Measurements from ENCODE around the gene PLAGL1.
"Not testable (repeated sequence)": the region's sequence is repeated elsewhere in the genome, so short reads cannot be mapped to it uniquely, and the experiment has no call there.

Gene PLAGL1

GRCh38 chr6:144012534-144012933 lies 4.5 kb upstream of the PLAGL1 start:
- in situ Hi-C loops (cut with HindIII; ENCODE audit: low sequenced_read_pairs) = no loop called here

GRCh38 chr6:144009628-144010027 lies 1.6 kb upstream of the PLAGL1 start:
- in situ Hi-C loops (cut with HindIII; ENCODE audit: low sequenced_read_pairs) = not testable (repeated sequence)

DNA sequence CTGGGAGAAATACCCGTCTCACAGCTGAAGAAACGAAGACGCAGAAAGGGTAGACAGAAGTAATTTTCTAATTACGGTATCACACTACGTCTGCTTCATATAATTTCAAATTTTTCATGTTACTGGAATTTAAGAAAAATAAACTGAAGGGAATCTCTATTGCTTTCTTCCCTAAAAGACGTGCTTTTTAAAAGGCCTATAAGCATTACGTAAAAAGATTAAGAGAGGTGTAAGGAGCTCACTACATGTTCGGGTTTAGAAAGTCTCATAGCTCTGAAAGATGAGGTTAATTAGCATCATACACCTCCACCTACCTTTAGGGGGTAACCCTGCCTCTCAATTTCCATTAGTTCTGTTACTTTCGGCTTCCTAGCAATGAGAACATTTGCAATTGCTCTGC lies 787 bp upstream of the PLAGL1 start:
- in situ Hi-C loops (cut with HindIII; ENCODE audit: low sequenced_read_pairs) = no loop called here

DNA sequence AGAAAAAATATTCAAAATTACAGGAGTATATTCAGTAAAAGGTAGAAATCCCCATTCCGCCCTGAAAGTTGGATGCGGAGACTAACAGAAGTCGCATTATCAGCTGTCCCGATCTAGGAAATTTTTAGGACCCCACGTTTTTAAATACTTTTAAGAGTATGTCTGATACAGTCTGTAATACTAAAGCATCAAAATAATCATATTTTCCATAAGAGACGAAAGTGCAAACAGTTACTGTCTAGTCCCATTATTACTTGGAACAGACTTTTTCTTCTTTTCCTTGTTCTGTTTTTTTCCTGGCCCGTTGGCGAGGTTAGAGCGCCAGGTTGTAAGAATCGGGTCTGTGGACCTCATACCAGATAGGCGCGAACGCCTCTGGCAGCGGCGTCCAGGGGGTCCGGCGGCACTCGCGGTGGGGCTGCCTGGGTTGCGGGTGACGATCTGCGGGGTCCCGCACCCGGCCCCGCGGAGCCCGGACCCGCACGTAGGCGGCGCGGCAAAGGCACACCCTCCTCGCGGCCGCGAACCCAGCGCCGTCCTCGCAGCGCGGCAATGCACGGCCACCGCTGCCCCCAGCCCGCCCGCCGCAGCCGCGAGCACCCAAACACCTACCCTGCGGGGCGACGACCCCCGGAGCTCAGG lies 460 bp downstream of the PLAGL1 start:
- in situ Hi-C loops (cut with HindIII; ENCODE audit: low sequenced_read_pairs) = no loop called here

- in situ Hi-C loops (cut with HindIII; ENCODE audit: low sequenced_read_pairs) = no loop called here
These were observed 1.2 kb downstream of the PLAGL1 start for GRCh38 chr6:144006736-144007477.

GRCh38 chr6:143999406-143999805 lies 8.7 kb downstream of the PLAGL1 start:
- in situ Hi-C loops (cut with HindIII; ENCODE audit: low sequenced_read_pairs) = no loop called here

DNA sequence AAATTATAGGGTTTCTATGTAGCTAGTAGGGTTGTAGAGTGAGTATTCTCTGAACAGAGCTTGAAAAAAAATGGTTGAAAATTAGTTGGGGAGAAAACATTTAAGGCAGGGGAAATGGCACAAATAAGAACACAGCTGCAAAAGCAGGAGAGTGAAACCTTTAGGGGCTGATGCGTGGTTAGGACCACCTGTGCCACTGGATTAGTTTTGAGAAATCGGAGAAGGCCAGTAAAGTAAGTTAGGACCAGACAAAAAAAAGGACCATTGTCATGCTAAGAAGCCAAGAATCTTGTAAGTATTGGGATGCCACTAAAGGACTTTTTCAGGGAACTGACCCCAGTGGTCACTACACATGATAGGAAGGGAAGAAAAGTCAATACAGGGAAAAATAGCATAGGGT lies 9.4 kb downstream of the PLAGL1 start:
- in situ Hi-C loops (cut with HindIII; ENCODE audit: low sequenced_read_pairs) = no loop called here

- in situ Hi-C loops (cut with HindIII; ENCODE audit: low sequenced_read_pairs) = no loop called here
These were observed 14.0 kb downstream of the PLAGL1 start for GRCh38 chr6:143993965-143994646.

DNA sequence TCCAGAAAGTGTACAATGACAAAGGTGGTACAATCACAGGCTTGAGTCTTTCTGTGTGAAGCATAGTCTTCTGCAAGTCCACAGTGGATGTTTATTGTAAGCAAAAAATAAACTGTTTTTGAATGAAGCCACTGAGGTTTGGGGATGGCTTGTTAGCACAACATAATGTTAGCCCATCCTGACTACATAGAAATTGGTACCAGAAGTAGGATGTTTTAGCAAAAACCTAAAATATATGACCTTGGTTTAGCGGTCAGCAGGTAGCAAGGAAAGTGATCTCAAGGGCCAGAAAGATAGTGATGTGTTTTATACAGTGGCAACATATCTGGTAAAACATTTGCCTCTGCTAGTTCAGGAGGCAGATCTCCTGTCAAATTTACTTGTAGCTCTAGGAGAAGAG lies 15.8 kb downstream of the PLAGL1 start:
- in situ Hi-C loops (cut with HindIII; ENCODE audit: low sequenced_read_pairs) = no loop called here

DNA sequence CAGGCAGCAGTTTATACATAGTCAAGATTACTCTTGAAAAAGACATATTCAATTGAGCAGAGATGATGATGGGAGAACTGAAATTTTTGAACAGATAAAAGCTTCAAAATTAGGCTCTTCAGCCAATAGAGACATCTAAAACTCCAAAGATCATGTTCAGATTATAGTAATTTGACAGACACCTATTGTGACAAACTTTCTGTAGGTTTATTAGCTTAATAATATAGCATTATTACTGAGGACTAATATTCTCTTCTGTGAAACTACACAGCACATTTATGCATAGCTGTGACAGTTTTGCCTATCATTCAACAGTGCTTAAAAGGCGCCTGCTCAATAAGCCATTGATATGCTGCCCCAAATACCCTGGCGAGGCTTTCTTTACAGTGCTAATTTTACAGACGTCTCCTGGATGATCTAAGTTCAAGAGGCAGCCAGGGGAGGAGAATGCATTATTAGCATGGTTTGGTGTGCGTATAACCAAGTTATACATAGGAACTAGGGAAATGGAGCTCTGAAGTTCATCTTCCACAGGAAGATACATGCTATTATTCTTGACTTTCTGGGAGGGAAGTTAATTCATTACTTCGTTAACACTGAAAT lies 21.5 kb downstream of the PLAGL1 start:
- in situ Hi-C loops (cut with HindIII; ENCODE audit: low sequenced_read_pairs) = no loop called here

DNA sequence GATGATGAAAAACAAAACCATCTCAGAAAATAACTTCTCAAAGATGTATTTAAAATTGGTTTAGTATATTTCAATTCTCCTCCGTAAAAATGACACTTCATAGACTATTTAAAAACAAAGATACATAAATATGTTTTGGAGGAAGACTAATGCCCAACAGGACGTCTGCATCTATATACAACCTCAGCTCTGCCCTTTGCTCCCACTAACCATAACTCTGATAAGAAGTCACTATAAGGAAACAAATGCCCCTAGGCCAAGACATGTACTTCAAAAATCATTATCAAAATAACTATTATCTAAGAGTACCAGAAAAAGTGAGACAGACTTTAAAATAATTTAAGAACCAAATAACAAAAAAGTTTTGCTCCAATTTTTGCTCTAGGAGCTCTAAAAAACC lies 23.4 kb downstream of the PLAGL1 start:
- in situ Hi-C loops (cut with HindIII; ENCODE audit: low sequenced_read_pairs) = no loop called here

GRCh38 chr6:143982968-143983367 lies 25.1 kb downstream of the PLAGL1 start:
- in situ Hi-C loops (cut with HindIII; ENCODE audit: low sequenced_read_pairs) = no loop called here

- in situ Hi-C loops (cut with HindIII; ENCODE audit: low sequenced_read_pairs) = no loop called here
These were observed 27.1 kb downstream of the PLAGL1 start for GRCh38 chr6:143980921-143981320.

- in situ Hi-C loops (cut with HindIII; ENCODE audit: low sequenced_read_pairs) = no loop called here
These were observed 31.2 kb downstream of the PLAGL1 start for GRCh38 chr6:143976806-143977349.

- in situ Hi-C loops (cut with HindIII; ENCODE audit: low sequenced_read_pairs) = no loop called here
These were observed 34.0 kb downstream of the PLAGL1 start for GRCh38 chr6:143974089-143974488.

GRCh38 chr6:143973097-143973966 lies 34.7 kb downstream of the PLAGL1 start:
- in situ Hi-C loops (cut with HindIII; ENCODE audit: low sequenced_read_pairs) = no loop called here

DNA sequence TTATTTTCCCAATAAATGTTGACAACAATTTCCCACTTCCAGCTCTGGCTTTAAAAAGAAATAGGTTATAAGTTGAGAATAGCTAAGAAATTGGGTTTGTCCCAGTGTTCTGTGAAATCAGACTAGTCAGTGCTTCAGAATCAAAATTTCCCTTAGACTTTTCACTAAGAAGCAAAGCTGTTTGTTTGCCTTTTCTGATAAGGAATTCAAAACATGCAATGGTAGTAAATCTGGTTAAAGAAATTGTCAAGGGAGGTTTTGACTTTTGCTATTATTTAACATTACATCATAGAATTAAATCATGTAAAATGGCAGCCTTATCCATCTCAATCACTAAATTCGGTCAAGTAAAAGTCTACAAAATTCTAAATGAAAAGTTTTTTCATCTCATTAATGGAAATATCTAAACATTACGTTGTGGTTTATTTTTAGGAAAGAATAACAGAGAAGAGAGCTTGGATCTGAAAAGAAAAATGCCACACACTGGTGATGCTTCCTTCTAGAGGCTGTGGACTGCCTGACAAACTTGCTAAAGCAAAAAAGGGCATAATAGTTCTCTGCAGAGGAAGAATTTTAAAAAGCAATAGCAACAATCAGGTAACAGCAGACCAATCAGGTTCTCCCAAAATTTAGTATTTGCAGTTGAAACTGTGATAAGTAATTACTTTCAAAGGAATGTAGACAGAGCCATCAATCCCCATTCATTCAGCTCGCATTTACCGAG lies 36.4 kb downstream of the PLAGL1 start:
- in situ Hi-C loops (cut with HindIII; ENCODE audit: low sequenced_read_pairs) = no loop called here

DNA sequence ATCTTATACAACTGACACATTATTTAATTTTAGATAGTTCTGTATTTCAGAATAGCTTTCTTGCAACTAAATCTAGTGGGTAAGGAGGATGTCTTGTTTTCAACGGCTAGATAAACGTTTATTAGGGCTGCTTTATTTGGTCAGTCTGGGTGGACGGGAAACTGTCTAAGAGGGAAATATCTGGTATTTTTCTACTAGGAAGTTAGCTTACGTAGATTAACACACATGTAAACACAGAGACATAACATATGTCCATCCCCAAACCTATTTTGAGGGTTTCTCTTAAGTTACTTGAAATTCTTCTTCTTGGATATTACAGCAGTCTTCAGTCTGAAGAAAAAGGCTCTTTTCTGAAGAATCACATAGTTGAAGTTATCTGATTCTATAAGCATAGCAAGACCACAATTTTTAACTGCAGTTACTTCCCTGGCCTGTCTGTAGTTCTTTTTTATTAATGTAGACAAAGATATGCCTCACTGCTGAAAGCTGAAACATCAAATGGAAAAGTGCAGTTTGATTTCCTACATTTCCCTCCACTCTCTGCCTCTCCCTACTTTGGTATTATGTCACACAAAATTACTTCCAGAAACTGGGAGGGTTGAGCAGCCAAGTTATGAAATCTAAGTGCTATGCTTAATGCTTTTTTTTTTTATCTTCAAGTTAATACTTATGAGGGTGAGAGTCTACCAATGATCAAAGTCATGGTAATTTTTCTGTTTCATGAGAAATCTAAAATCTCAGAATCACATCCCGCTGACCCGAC lies 37.4 kb downstream of the PLAGL1 start:
- in situ Hi-C loops (cut with HindIII; ENCODE audit: low sequenced_read_pairs) = no loop called here

DNA sequence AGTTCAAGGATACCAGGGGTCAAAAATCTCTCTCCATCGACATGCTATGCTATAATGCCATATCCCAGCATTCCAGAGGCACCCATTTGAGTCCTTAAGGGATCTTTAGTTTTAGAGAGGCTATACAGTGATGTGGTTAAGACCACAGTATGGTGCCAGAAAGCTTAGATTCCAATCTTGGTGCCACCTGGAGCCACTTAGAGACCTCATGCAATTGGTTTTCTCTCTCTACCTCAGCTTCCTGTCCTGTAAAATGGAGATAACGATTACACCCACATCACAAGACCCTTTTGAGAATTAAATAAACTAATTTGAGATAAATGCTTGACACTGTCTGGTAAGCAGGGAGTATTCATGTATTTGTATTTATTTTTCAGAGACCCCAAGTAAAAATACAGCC lies 39.0 kb downstream of the PLAGL1 start:
- in situ Hi-C loops (cut with HindIII; ENCODE audit: low sequenced_read_pairs) = no loop called here
